HepG2 (cell line): ENCODE measurements around the gene SP7. TPM values are rescaled to one million over a fixed set of nuclear protein-coding genes. Genes with fewer than 3 reads are reported as not detected.

ENCODE experiments used
- ATAD3A ChIP-seq: sonication (generic); formaldehyde crosslinking; IDR thresholded peaks from 2 replicates; pipeline ENCODE4 v1.4.0; 2020; ENCODE audit warnings: missing genetic modification reagents
- BCL3 ChIP-seq: sonication (generic); formaldehyde crosslinking; IDR thresholded peaks from 2 replicates; pipeline ENCODE4 v1.5.1; 2020; ENCODE audit warnings: mild to moderate bottlenecking, missing genetic modification reagents, moderate library complexity
- CAMTA2 ChIP-seq: sonication (generic); formaldehyde crosslinking; IDR thresholded peaks from 2 replicates; pipeline ENCODE4 v1.4.0; 2020; ENCODE audit warnings: mild to moderate bottlenecking, missing genetic modification reagents, borderline replicate concordance
- CCDC6 ChIP-seq: sonication (generic); formaldehyde crosslinking; IDR thresholded peaks from 2 replicates; pipeline ENCODE4 v1.8.1; 2022; ENCODE audit warnings: mild to moderate bottlenecking, missing genetic modification reagents, moderate library complexity
- DNMT3B ChIP-seq: conservative IDR thresholded peaks from 2 replicates; pipeline ENCODE4 v1.6.1; 2016; ENCODE audit warnings: missing biosample characterization, control low read depth
- GABPA ChIP-seq, 2 experiments: IDR thresholded peaks; 2 replicates each; pipeline ENCODE4 v1.6.1; 2011 to 2016; ENCODE audit warnings: low read depth in 2 of 2, low read length in 1 of 2, missing biosample characterization in 1 of 2, missing genetic modification characterization in 1 of 2
- HOXA3 ChIP-seq: sonication (generic); formaldehyde crosslinking; IDR thresholded peaks from 2 replicates; pipeline ENCODE4 v1.5.0; 2020; ENCODE audit warnings: missing genetic modification reagents
- MLXIP ChIP-seq: sonication (generic); formaldehyde crosslinking; IDR thresholded peaks from 2 replicates; pipeline ENCODE4 v1.9.0; 2021; ENCODE audit warnings: missing genetic modification reagents, borderline replicate concordance
- NFE2L1 ChIP-seq: sonication (generic); formaldehyde crosslinking; IDR thresholded peaks from 2 replicates; pipeline ENCODE4 v1.4.0; 2020; ENCODE audit warnings: missing genetic modification reagents, mild to moderate bottlenecking, borderline replicate concordance
- RARA ChIP-seq: IDR thresholded peaks from 2 replicates; pipeline ENCODE4 v1.6.1; 2016; ENCODE audit warnings: missing genetic modification reagents, missing compliant biosample characterization
- SATB2 ChIP-seq: sonication (generic); formaldehyde crosslinking; IDR thresholded peaks from 2 replicates; pipeline ENCODE4 v1.5.0; 2020; ENCODE audit warnings: missing genetic modification reagents
- SIN3A ChIP-seq: IDR thresholded peaks from 2 replicates; pipeline ENCODE4 v1.6.1; 2011; ENCODE audit warnings: low read depth, mild to moderate bottlenecking, control low read depth, low read length, borderline replicate concordance
- SMARCC2 ChIP-seq: fragments of 450-650 bp; IDR thresholded peaks from 2 replicates; pipeline ENCODE4 v1.6.1; 2017; ENCODE audit warnings: antibody characterized with exemption, mild to moderate bottlenecking
- TBX3 ChIP-seq: fragments of 450-650 bp; IDR thresholded peaks from 2 replicates; pipeline ENCODE4 v1.6.1; 2017; ENCODE audit warnings: antibody characterized with exemption, mild to moderate bottlenecking, inconsistent platforms, borderline replicate concordance
- ZBTB14 ChIP-seq: sonication (generic); formaldehyde crosslinking; IDR thresholded peaks from 2 replicates; pipeline ENCODE4 v1.4.0; 2020; ENCODE audit warnings: missing genetic modification reagents
- ZBTB26 ChIP-seq: IDR thresholded peaks from 2 replicates; pipeline ENCODE4 v1.6.1; 2016; ENCODE audit warnings: missing compliant biosample characterization, missing genetic modification reagents, borderline replicate concordance
- ZNF33B ChIP-seq: sonication (generic); formaldehyde crosslinking; IDR thresholded peaks from 2 replicates; pipeline ENCODE4 v1.5.1; 2020; ENCODE audit warnings: mild to moderate bottlenecking, missing genetic modification reagents
- ZNF563 ChIP-seq: sonication (generic); formaldehyde crosslinking; IDR thresholded peaks from 2 replicates; pipeline ENCODE4 v1.8.0; 2022; ENCODE audit warnings: mild to moderate bottlenecking, moderate library complexity, missing genetic modification reagents
- ZNF607 ChIP-seq: sonication (generic); formaldehyde crosslinking; IDR thresholded peaks from 2 replicates; pipeline ENCODE4 v1.5.1; 2020; ENCODE audit warnings: missing genetic modification reagents, mild to moderate bottlenecking, borderline replicate concordance
- ZNF816 ChIP-seq: sonication (generic); formaldehyde crosslinking; IDR thresholded peaks from 2 replicates; pipeline ENCODE4 v1.8.0; 2022; ENCODE audit warnings: missing genetic modification reagents, mild to moderate bottlenecking, borderline replicate concordance
- ZNF891 ChIP-seq: sonication (generic); formaldehyde crosslinking; IDR thresholded peaks from 2 replicates; pipeline ENCODE4 v1.5.0; 2020; ENCODE audit warnings: mild to moderate bottlenecking, missing genetic modification reagents
- ZSCAN20 ChIP-seq: sonication (generic); formaldehyde crosslinking; IDR thresholded peaks from 2 replicates; pipeline ENCODE4 v1.4.0; 2020; ENCODE audit warnings: missing genetic modification reagents, mild to moderate bottlenecking, borderline replicate concordance
- ZZZ3 ChIP-seq: sonication (generic); formaldehyde crosslinking; IDR thresholded peaks from 2 replicates; pipeline ENCODE4 v1.4.0; 2020; ENCODE audit warnings: missing genetic modification reagents, mild to moderate bottlenecking, borderline replicate concordance
- polyA plus RNA-seq, 8 experiments: library from polyadenylated mRNA; depleted of rRNA in 3 of 8; stranded (reverse) in 7 of 8; unstranded in 1 of 8; fragments of >200 nt; fragmentation: Illumina TruSeq in 4 of 8; extraction: Trizol in 4 of 8; gene quantifications; 2 replicates each; pipeline versions ENCODE4 v1.2.1 to v1.2.3, GENCODE V29; 2011 to 2016; ENCODE audit warnings: low read depth in 4 of 8, missing spikeins in 1 of 8, mixed read lengths in 1 of 8; ENCODE audit not compliant: insufficient read depth in 1 of 8
- total RNA-seq, 5 experiments: library from RNA; depleted of rRNA; stranded (reverse); fragments of >200 nt; fragmentation: Illumina TruSeq; extraction: Trizol; gene quantifications; 2 replicates each; pipeline ENCODE4 v1.2.3, GENCODE V29; 2016; ENCODE audit warnings: low read depth in 1 of 5

The SP7 gene
- total and polyA plus RNA-seq, 2 of the 13 experiments (the other 11 are each of a cell fraction or from before 2014, with no cell fraction given): not detected

- TF ChIP-seq ZBTB26 (CRISPR knock-in tag) (peak; percentile 43; the same call in 1 of the 2 replicates), GABPA (IDR thresholded peaks at IDR 0.05; ENCODE audit: low read depth, low read length) (no peak), GABPA (CRISPR knock-in tag; IDR thresholded peaks at IDR 0.05; ENCODE audit: low read depth) (peak; percentile 55; the same call in 1 of the 2 replicates), ZNF33B (CRISPR knock-in tag) (no peak), SMARCC2 (no peak), RARA (CRISPR knock-in tag) (0 out of 2 replicates have a peak, but pooled peaks have one; percentile 35), BCL3 (peak; percentile 67; the same call in 1 of the 2 replicates), MLXIP (CRISPR knock-in tag) (no peak), SATB2 (CRISPR knock-in tag) (peak; percentile 22; the same call in 1 of the 2 replicates), ZNF607 (CRISPR knock-in tag) (peak; percentile 76; the same call in 1 of the 2 replicates), ZNF891 (CRISPR knock-in tag) (no peak), ZBTB14 (CRISPR knock-in tag) (peak; percentile 66), CAMTA2 (peak; percentile 97; the same call in 1 of the 2 replicates), TBX3 (no peak), SIN3A (peak; percentile 62; the same call in 1 of the 2 replicates), ZSCAN20 (CRISPR knock-in tag) (no peak), NFE2L1 (no peak), CCDC6 (CRISPR knock-in tag) (peak; percentile 47; the same call in 1 of the 2 replicates), ATAD3A (CRISPR knock-in tag) (no peak), DNMT3B (CRISPR knock-in tag) (0 out of 2 replicates have a peak, but pooled peaks have one; percentile 17), ZNF563 (CRISPR knock-in tag) (peak; percentile 90), ZNF816 (CRISPR knock-in tag) (0 out of 2 replicates have a peak, but pooled peaks have one; percentile 54), HOXA3 (peak; percentile 61; the same call in 1 of the 2 replicates), ZZZ3 (CRISPR knock-in tag) (no peak; the same call in 1 of the 2 replicates)
Observed at GRCh38 chr12:53324779-53325510, 11.2 kb downstream of the SP7 start (continued).
